ENCODE results near the gene TOR1A. TPM values are rescaled to one million over a fixed set of nuclear protein-coding genes. Genes with fewer than 3 reads are reported as not detected.

The TOR1A gene
- total and polyA plus RNA-seq, 11 donors = 10.5 to 27.3 (median 15.7) TPM

GRCh38 chr9:129866394-129867135 lies 42.6 kb upstream of the TOR1A start:
- TF ChIP-seq POLR2A (IDR thresholded peaks at IDR 0.05) (no peak), CTCF (IDR thresholded peaks at IDR 0.05) (no peak)
- H3K4me1 ChIP-seq = peaks cover 0 to 31% (median 0%) of the 10 kb centered on the region in 12 donors
- H3K27ac ChIP-seq = peak overlapping the region in 1 of 12 donors; percentile 58
- DNase-seq = no peak
- ATAC-seq = no peak
- intact Hi-C loops (cut with DNase I) = no loop called here
- H3K4me3 ChIP-seq = no peak overlapping the region
- peaks cover 0 to 67% (median 46%) of the 10 kb centered on the region in 9 donors for H3K36me3 ChIP-seq
- 77 to 86% (median 84%) methylated on average over 12 to 17 of the region's 17 CpGs for WGBS, 4 donors
- no peaks in the 10 kb centered on the region for H3K9me3 ChIP-seq
- no peaks in the 10 kb centered on the region for H3K27me3 ChIP-seq

GRCh38 chr9:129865668-129866320 lies 41.9 kb upstream of the TOR1A start:
- TF ChIP-seq POLR2A (IDR thresholded peaks at IDR 0.05) (no peak), CTCF (IDR thresholded peaks at IDR 0.05) (no peak)
- DNase-seq (no peak), ATAC-seq (no peak)
- H3K4me1 ChIP-seq = peaks cover 0 to 31% (median 0%) of the 10 kb centered on the region in 12 donors
- H3K4me3 ChIP-seq = no peak overlapping the region
- peaks cover 0 to 75% (median 54%) of the 10 kb centered on the region in 9 donors for H3K36me3 ChIP-seq
- intact Hi-C loops (cut with DNase I) = no loop called here
- no peaks in the 10 kb centered on the region for H3K9me3 ChIP-seq
- no peaks in the 10 kb centered on the region for H3K27me3 ChIP-seq
- WGBS, 4 donors = 78 to 88% (median 82%) methylated on average over 13 to 14 of the region's 14 CpGs
- H3K27ac ChIP-seq = peak overlapping the region in 1 of 12 donors; percentile 58

- no peak overlapping the region for H3K27ac ChIP-seq
- TF ChIP-seq CTCF (IDR thresholded peaks at IDR 0.05) = no peak
- TF ChIP-seq POLR2A (IDR thresholded peaks at IDR 0.05) = no peak
- WGBS, 4 donors = 55 to 74% (median 64%) methylated on average over 7 to 11 of the region's 11 CpGs
- H3K27me3 ChIP-seq = no peaks in the 10 kb centered on the region
- ATAC-seq = no peak
- no peak for DNase-seq
- H3K4me1 ChIP-seq = peaks cover 0 to 31% (median 0%) of the 10 kb centered on the region in 12 donors
- H3K9me3 ChIP-seq = no peaks in the 10 kb centered on the region
- intact Hi-C loops (cut with DNase I) = no loop called here
- H3K4me3 ChIP-seq = no peak overlapping the region
- peaks cover 0 to 81% (median 56%) of the 10 kb centered on the region in 9 donors for H3K36me3 ChIP-seq
Observed at GRCh38 chr9:129864991-129865647, 41.2 kb upstream of the TOR1A start.
